Caco-2 (cell line): Measurements from ENCODE around the gene BAK1. TPM values are rescaled to one million over a fixed set of nuclear protein-coding genes. Genes with fewer than 3 reads are reported as not detected.

Experiments used
- BruUV-seq: library from RNA; stranded (reverse); fragments of 400-500 nt; replicated peaks from 2 replicates; lab custom pipeline; 2021; lab: Mats Ljungman, UMichigan
- CTCF ChIA-PET: fragments of 300-600 bp; sonication (Branson Sonifier 250); formaldehyde crosslinking; loops from one replicate; lab custom pipeline; 2022; ENCODE audit warnings: antibody characterized with exemption; lab: Charles Lee
- POLR2A ChIA-PET: fragments of 300-600 bp; sonication (Branson Sonifier 250); formaldehyde crosslinking; loops from one replicate; lab custom pipeline; 2022; ENCODE audit warnings: antibody characterized with exemption; lab: Charles Lee
- DNase-seq, 2 experiments: peaks; one replicate each; pipeline versions ENCODE4 v3.0.0 to v3.0.0-alpha.2; 2020 to 2022
- H3K27me3 ChIP-seq: replicated peaks from 2 replicates; pipeline ENCODE4 v1.6.0; 2011; ENCODE audit warnings: low read length; ENCODE audit not compliant: control insufficient read depth, insufficient read depth
- H3K36me3 ChIP-seq: 2 replicates; pipeline ENCODE4 v1.5.1; 2011; ENCODE audit warnings: low read length; ENCODE audit not compliant: control insufficient read depth, insufficient read depth
- H3K4me1 ChIP-seq: fragments of 250-450 bp; sonication (Bioruptor Pico); 2 replicates; pipeline ENCODE4 v1.5.1; 2020; ENCODE audit warnings: mild to moderate bottlenecking
- H3K4me3 ChIP-seq: 2 replicates; pipeline ENCODE4 v1.5.1; 2011; ENCODE audit warnings: low read depth, mild to moderate bottlenecking, control low read depth, low read length
- H3K9me3 ChIP-seq: fragments of 250-450 bp; sonication (Bioruptor Pico); 2 replicates; pipeline ENCODE4 v1.5.1; 2020; ENCODE audit warnings: mild to moderate bottlenecking, moderate library complexity
- H3K27ac Mint-ChIP-seq: one replicate; pipeline ENCODE4 v1.8.0; 2022; ENCODE audit warnings: mixed read lengths; ENCODE audit not compliant: unreplicated experiment
- H3K27me3 Mint-ChIP-seq: one replicate; pipeline ENCODE4 v1.8.0; 2022; ENCODE audit warnings: mixed read lengths; ENCODE audit not compliant: insufficient read depth, unreplicated experiment
- H3K36me3 Mint-ChIP-seq: one replicate; pipeline ENCODE4 v1.8.0; 2022; ENCODE audit warnings: mild to moderate bottlenecking, mixed read lengths; ENCODE audit not compliant: insufficient read depth, unreplicated experiment
- H3K4me1 Mint-ChIP-seq: one replicate; pipeline ENCODE4 v1.8.0; 2022; ENCODE audit warnings: low read depth, mixed read lengths; ENCODE audit not compliant: unreplicated experiment
- H3K4me3 Mint-ChIP-seq: one replicate; pipeline ENCODE4 v1.8.0; 2022; ENCODE audit warnings: mild to moderate bottlenecking, moderate library complexity, mixed read lengths; ENCODE audit not compliant: unreplicated experiment
- H3K9me3 Mint-ChIP-seq: one replicate; pipeline ENCODE4 v1.8.0; 2022; ENCODE audit warnings: mixed read lengths; ENCODE audit not compliant: unreplicated experiment
- intact Hi-C: fragments of 100-400 bp; cut with micrococcal nuclease; formaldehyde crosslinking; loops from one replicate; pipeline ENCODE4 v1.10.0; 2022; ENCODE audit not compliant: unreplicated experiment
- total RNA-seq: library from RNA; stranded (reverse); gene quantifications from 2 replicates; pipeline ENCODE4 v1.2.3, GENCODE V29; 2022
- TF ChIP-seq, protein P1 (sequence below), 2 experiments: fragments of 200-600 bp in 1 of 2; IDR thresholded peaks; 1 replicate in 1 of 2; 2 replicates in 1 of 2; pipeline versions ENCODE4 v1.5.1 to v1.8.0; 2011 to 2022; ENCODE audit warnings: antibody characterized with exemption in 1 of 2, control low read depth in 1 of 2, inconsistent platforms in 1 of 2, low read depth in 1 of 2, low read length in 1 of 2, mild to moderate bottlenecking in 1 of 2, moderate library complexity in 1 of 2; ENCODE audit not compliant: insufficient read depth in 1 of 2, severe bottlenecking in 1 of 2, unreplicated experiment in 1 of 2

BAK1 gene
- total RNA-seq, 1 experiment from 2014 or later = 29.4 TPM

DNA sequence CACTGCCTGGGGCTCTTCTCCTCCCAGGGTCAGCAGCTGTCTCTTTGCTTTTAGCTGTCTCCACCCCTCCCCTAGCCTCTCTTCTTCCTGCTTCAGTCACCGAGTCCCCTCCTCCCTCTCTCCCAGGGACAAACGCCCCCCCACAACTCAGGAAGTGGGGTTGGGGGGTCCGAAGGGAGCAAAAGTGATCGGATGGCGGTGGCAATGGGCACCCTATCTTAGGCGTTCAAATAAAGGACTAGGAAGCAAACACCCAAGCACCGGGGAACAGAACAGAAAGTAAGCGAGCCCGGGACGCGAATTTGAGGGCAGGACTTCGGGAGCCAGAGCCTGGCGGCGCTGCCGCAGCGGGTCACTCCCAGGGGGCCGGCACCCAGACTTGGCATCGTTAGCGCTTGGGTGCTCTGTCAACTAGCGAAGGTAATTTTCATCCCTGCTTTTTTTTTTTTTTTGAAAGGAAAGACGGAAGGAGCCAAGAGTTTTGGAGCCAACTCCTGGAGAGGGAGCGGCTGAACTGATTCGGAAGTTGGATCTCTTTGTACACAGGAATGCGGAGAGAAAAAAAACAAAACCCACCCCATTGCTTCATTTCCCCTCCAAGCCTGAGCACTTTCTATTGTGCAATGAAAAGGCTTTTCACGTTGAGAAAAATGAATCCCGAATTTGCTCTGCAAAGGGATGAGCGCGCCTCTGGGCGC, 40.2 kb upstream of the BAK1 start:
- ChIA-PET CTCF (interaction anchor here (0.6 to 1.9 kb wide), 4 partner anchors 8 to 210 kb away, joined by 3 to 7 read pairs (median 4); partner anchors contain the start of gene UQCC2), POLR2A (interaction anchor here (0.6 kb wide), 1 partner anchor 12 kb away, joined by 3 read pairs; no protein-coding TSS in a partner anchor)
- TSS peak; percentile 46 for BruUV-seq
- H3K27me3 Mint-ChIP-seq = no peaks in the 10 kb centered on the region
- peaks cover 24% of the 10 kb centered on the region for H3K4me1 Mint-ChIP-seq
- peak overlapping the region; percentile 57 for H3K27ac Mint-ChIP-seq
- H3K27me3 ChIP-seq = no peaks in the 10 kb centered on the region
- intact Hi-C loops = no loop called here
- peak overlapping the region; percentile 94 for H3K4me3 ChIP-seq
- H3K9me3 ChIP-seq = no peaks in the 10 kb centered on the region
- H3K9me3 Mint-ChIP-seq = no peaks in the 10 kb centered on the region
- peak overlapping the region; percentile 86 for H3K4me3 Mint-ChIP-seq
- peaks cover 7% of the 10 kb centered on the region for H3K36me3 Mint-ChIP-seq
- peak in 1 of 2 experiments; percentile 49 for DNase-seq
- H3K36me3 ChIP-seq = no peaks in the 10 kb centered on the region; the same call in 1 of the 2 replicates
- TF ChIP-seq, protein P1, sequence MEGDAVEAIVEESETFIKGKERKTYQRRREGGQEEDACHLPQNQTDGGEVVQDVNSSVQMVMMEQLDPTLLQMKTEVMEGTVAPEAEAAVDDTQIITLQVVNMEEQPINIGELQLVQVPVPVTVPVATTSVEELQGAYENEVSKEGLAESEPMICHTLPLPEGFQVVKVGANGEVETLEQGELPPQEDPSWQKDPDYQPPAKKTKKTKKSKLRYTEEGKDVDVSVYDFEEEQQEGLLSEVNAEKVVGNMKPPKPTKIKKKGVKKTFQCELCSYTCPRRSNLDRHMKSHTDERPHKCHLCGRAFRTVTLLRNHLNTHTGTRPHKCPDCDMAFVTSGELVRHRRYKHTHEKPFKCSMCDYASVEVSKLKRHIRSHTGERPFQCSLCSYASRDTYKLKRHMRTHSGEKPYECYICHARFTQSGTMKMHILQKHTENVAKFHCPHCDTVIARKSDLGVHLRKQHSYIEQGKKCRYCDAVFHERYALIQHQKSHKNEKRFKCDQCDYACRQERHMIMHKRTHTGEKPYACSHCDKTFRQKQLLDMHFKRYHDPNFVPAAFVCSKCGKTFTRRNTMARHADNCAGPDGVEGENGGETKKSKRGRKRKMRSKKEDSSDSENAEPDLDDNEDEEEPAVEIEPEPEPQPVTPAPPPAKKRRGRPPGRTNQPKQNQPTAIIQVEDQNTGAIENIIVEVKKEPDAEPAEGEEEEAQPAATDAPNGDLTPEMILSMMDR (IDR thresholded peaks at IDR 0.05; ENCODE audit: insufficient read depth in 1 of 2, low read depth in 1 of 2, low read length in 1 of 2, severe bottlenecking in 1 of 2, unreplicated experiment in 1 of 2) = no peak
- peaks cover 26% of the 10 kb centered on the region for H3K4me1 ChIP-seq

DNA sequence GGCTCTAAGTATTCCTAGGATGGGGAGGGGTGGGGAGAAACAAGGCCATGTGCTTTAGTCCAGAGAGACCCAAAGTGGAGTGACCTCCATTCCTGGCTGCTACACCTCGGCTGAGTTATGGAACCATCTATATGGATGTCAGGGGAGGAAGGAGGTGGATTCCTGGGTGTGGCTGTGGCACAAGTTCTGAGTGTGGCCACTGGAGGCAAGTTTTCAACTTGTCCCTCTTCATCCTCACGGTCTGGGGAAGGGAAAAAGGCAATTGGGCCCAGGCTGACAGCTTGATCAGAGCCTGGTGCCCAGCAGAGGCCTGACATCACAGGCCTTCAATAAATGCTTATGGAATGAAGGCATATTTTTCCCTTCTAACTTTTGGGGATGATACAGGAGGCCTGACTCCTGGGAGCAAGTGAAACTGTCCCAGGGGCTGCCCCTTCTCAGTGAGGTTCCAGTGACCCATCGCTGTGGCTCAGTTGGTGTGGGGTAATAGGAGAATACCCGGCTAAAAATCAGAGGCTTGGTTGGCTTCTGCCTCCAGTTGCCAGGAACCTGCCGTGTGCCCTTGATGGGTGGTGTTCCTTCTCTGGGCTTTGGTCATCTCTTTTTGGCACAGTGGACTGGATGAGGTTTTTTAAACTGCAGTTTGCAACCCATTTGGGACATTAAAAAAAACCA, 39.2 kb upstream of the BAK1 start:
- ChIA-PET POLR2A (no interaction called here), CTCF (interaction anchor here (0.6 to 1.6 kb wide), 2 partner anchors 7 to 29 kb away, joined by 3 read pairs; no protein-coding TSS in a partner anchor)
- Mint-ChIP-seq H3K4me1 (peaks cover 17% of the 10 kb centered on the region), H3K27me3 (no peaks in the 10 kb centered on the region), H3K27ac (no peak overlapping the region), H3K36me3 (peaks cover 7% of the 10 kb centered on the region), H3K4me3 (peak overlapping the region; percentile 86), H3K9me3 (no peaks in the 10 kb centered on the region)
- no peak for DNase-seq
- Histone ChIP-seq H3K27me3 (no peaks in the 10 kb centered on the region), H3K36me3 (no peaks in the 10 kb centered on the region), H3K4me3 (no peak overlapping the region), H3K9me3 (no peaks in the 10 kb centered on the region), H3K4me1 (peaks cover 26% of the 10 kb centered on the region)
- intact Hi-C loops = no loop called here
- TF ChIP-seq, protein P1 (IDR thresholded peaks at IDR 0.05; ENCODE audit: insufficient read depth in 1 of 2, low read depth in 1 of 2, low read length in 1 of 2, severe bottlenecking in 1 of 2, unreplicated experiment in 1 of 2) = no peak
- BruUV-seq = no TSS peak

DNA sequence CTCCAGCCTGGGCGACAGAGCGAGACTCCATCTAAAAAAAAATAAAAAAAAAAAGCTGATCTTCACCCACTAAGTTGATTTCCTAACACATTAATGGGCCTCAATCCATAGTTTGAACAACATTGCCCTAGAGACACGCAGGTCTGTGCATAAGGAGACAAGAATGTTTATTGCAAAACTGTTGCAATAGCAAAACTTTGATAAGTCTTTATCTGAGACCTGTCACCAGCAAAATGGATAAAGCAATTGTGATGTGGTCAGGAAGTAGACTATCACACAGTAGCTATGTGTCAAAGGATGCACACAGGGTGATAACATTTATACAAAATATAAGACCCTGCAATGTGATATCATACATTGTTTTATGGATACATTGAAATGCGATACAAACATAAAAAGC, 36.8 kb upstream of the BAK1 start:
- no peak for DNase-seq
- Mint-ChIP-seq H3K27ac (no peak overlapping the region), H3K9me3 (no peaks in the 10 kb centered on the region), H3K27me3 (no peaks in the 10 kb centered on the region), H3K4me3 (no peak overlapping the region), H3K4me1 (no peaks in the 10 kb centered on the region), H3K36me3 (no peaks in the 10 kb centered on the region)
- BruUV-seq = no TSS peak
- Histone ChIP-seq H3K4me1 (peaks cover 7% of the 10 kb centered on the region; the same call in 1 of the 2 replicates), H3K27me3 (no peaks in the 10 kb centered on the region), H3K9me3 (no peaks in the 10 kb centered on the region), H3K4me3 (no peak overlapping the region), H3K36me3 (no peaks in the 10 kb centered on the region)
- TF ChIP-seq, protein P1 (IDR thresholded peaks at IDR 0.05; ENCODE audit: insufficient read depth in 1 of 2, low read depth in 1 of 2, low read length in 1 of 2, severe bottlenecking in 1 of 2, unreplicated experiment in 1 of 2) = no peak
- intact Hi-C loops = no loop called here
- ChIA-PET POLR2A (no interaction called here), CTCF (interaction anchor here (0.8 kb wide), 1 partner anchor 27 kb away, joined by 3 read pairs; no protein-coding TSS in a partner anchor)
